Skin epidermis (tissue), 12 donors: ENCODE data around the gene TFDP3.

Experiments
- H3K27ac ChIP-seq, 21 experiments: fragments of 200-600 bp; sonication (generic) in 11 of 21; one replicate each; pipeline ENCODE4 v1.5.0; 2020; ENCODE audit warnings: mild to moderate bottlenecking in 3 of 21, inconsistent platforms in 2 of 21, moderate library complexity in 2 of 21
- H3K4me3 ChIP-seq, 7 experiments: fragments of 200-600 bp; sonication (generic) in 2 of 7; one replicate each; pipeline ENCODE4 v1.5.0; 2020; ENCODE audit warnings: inconsistent platforms in 2 of 7, mild to moderate bottlenecking in 2 of 7, moderate library complexity in 1 of 7

TFDP3 gene

DNA sequence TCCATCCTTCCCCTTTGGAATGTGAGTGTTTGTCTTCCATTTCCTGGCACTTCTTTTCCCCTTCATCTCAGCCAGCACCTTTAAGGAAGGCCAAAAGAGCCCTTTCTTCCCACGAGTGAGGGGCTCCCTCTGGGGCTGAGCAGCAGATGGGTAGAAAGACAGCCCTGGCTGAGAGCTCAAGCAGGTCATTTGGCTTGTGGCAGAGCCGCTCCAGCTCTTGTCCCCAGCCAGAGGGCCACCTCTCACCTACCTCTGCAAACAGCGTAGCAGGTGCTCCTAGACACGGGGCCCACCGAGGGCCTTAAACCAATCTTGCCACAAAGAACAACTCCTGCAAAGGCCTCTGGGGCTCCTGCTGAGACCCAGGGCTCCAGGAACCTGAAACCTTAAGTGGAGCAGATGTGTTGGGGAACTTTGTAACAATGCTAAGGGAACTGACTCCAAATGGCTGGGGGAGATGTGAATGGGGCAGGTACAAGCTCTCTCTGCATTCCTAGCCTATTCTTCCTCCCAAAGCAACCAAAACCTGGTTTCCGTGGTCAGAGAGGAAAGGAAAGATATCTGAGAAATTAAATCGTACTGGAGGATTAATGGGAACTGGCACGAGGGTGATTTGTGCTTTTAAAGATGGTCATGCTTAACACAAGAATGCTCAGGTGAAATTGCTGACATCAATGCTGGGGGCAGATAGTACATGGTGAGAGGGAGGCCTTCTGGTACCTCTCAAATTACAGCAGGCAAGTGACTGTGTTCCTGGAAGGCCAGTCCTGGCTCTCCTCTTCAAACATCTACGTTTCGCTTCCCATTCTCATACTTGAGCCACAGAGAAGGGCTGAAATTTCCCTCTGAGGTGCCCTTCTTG, 27.0 kb downstream of the TFDP3 start:
- Histone ChIP-seq H3K4me3 (no peak overlapping the region), H3K27ac (no peak overlapping the region)

DNA sequence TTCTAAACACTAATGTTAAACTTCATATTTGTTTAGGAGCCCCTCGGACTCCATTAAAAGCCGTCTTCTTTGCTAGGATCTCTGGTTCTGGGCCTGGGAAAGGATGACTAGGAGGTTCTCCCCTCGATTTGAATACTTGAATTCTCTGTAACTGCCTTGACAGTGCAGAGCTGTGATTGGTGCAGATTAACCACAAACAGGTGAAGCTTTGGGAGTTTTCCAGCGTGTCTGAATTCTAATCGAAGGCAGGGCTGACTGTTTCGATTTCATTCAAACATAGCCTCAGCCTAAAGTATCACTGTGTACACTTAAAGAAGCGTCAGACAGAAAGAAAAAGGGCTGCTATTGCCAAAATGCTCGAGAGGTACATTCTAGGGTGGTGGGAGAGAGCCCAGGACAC, 29.0 kb downstream of the TFDP3 start:
- Histone ChIP-seq H3K27ac (no peak overlapping the region), H3K4me3 (no peak overlapping the region)

DNA sequence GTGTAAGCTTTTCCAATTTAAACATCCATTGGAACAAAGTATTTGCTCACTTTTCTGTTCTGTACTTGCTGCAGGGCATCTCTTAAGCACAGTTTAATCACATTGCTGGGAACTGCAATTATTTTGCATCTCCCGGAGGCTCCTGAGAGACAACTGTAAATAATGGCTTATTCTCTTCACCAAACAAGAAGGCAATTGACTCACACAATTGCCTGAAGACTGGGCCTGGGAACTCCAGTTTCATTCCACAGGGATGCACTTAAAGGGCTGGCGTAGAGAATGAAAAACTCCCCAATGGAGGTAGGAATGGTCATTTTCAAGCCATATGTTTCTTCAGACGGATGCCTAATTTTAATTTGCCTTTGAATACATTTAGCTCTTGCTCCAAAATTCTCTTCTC, 29.5 kb downstream of the TFDP3 start:
- Histone ChIP-seq H3K27ac (no peak overlapping the region), H3K4me3 (no peak overlapping the region)

DNA sequence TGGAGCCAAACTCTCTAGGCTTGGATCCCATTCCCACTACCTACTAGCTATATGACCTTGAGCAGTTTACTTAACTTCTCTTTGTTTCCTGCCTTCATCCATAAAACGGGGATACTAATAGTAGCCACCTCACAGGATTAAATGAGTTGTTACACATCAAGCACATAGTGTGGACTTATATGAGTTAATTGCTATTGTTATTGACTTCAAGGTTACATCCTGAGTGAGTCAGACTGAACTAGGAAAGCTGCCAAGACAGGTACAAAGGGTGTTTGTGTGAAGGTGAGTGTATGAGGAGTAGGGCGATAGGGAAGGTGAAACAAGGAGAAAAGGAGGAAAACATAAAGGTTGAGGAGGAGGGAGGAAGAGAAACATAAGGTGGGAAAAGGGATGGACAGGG, 32.2 kb downstream of the TFDP3 start:
- Histone ChIP-seq H3K4me3 (no peak overlapping the region), H3K27ac (no peak overlapping the region)

DNA sequence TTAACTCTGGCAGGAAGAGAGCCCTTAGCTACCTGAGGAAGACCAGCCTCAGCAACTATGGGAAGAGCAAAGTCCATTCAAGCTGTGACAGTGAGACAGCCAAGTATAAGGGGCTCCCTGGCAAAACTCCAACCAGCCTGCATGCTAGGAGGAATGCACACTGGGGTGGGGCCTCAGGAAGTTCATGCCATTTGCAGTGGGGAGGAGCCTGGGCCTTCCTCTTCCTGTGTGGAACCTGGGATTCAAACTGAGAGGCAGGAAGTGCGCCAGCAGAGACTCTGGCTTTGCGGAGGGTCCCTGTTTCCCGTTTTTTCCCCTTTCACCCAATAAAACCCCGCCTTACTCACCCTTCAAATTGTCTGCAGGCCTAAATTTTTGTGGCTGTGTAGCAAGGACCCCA, 33.0 kb downstream of the TFDP3 start:
- no peak overlapping the region for H3K27ac ChIP-seq
- no peak overlapping the region for H3K4me3 ChIP-seq

DNA sequence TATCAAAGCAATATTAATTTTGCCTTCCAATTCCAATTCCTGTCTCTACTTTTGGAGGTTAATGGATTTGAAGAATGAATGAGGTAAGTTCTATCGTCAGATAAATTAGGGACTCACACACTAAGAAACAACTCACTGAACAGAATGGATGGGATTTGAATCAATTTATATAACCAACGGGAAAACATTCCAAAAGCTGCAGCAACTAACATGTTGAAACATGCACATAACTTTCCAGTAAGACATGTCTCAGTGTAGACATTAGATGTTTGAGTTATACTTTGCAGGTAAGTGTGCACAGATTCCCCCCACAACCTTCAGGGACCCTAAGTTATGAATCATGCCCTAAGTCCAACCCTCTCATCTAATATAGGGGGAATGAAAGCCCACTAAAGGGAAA, 34.3 kb downstream of the TFDP3 start:
- H3K4me3 ChIP-seq = no peak overlapping the region

DNA sequence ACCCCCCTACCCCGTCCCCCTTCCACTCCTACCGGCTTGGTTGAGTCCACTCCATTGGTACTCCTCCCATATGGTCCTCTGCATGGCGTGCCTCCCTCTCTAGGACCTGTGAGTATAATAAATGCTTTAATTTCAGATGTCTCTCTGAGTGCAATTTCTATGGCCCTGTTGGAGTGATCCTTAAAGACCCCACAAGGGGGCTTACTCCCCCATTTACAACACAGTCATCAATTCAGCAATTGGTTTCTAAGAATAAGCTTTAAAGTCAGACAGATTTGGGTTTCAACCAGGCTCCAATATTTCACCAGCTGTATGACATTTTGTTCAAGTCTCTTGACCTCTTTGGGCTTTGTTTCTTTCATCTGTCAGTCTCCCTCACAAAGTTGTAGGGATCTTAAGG, 38.7 kb downstream of the TFDP3 start:
- Histone ChIP-seq H3K4me3 (no peak overlapping the region), H3K27ac (no peak overlapping the region)

More for the DNA sequence above, 34.3 kb downstream of the TFDP3 start:
- H3K27ac ChIP-seq = no peak overlapping the region

DNA sequence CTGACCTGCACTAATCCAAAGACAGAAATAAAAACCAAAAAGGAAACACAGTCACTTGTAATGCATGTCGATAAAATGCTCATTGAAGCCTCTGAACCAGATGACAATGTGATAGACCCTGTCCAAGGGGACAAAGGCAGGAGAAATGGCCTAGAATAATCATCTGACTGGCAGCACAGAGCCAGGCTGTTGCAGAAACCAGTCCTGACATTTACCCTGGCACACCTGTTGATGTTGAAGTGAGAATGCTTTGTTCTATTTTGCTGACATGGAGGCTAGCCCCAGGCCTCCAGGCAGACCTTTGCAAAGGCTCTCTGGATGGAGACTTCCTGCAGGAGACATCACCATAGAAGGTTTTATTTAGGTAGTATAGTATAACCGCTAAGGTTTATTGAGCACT, 41.0 kb downstream of the TFDP3 start:
- Histone ChIP-seq H3K4me3 (no peak overlapping the region), H3K27ac (no peak overlapping the region)

DNA sequence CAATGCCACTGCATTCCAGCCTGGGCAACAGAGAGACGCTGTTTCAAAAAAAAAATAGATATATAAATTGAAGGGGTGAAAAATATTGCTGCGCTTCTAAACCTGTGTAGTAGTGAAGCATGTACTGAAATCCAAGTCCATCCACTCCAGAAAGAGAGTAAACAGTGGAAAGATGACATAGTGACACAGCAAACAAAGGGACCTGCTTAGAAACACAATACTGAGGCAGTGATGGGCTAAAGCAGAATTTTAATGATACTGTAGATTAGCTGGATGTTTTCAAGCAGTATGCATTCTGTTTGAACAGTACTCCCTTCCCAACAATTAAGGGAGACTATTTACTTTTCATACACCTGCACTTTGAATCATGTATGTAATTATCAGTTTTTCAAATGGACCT, 42.5 kb downstream of the TFDP3 start:
- no peak overlapping the region for H3K27ac ChIP-seq

DNA sequence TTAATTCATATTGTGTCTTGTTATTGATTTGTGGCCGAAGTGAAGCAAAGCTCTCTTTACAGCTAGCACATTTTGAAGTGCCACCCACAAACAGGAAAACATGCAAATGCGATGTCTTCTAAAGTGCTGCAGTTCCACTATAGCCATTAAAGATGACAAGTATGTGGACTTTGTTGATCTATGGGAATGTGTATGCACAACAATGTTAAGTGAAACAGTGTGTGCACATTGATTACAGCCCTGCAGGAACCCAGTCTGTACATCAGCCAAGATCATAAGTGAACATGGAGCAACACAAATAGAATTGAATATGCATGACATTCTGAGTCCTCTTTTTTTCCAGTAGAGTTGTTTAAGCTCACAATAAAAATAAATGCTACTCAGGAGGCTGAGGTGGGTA, 43.0 kb downstream of the TFDP3 start:
- Histone ChIP-seq H3K4me3 (no peak overlapping the region), H3K27ac (no peak overlapping the region)

More for the DNA sequence above, 42.5 kb downstream of the TFDP3 start:
- H3K4me3 ChIP-seq = no peak overlapping the region

DNA sequence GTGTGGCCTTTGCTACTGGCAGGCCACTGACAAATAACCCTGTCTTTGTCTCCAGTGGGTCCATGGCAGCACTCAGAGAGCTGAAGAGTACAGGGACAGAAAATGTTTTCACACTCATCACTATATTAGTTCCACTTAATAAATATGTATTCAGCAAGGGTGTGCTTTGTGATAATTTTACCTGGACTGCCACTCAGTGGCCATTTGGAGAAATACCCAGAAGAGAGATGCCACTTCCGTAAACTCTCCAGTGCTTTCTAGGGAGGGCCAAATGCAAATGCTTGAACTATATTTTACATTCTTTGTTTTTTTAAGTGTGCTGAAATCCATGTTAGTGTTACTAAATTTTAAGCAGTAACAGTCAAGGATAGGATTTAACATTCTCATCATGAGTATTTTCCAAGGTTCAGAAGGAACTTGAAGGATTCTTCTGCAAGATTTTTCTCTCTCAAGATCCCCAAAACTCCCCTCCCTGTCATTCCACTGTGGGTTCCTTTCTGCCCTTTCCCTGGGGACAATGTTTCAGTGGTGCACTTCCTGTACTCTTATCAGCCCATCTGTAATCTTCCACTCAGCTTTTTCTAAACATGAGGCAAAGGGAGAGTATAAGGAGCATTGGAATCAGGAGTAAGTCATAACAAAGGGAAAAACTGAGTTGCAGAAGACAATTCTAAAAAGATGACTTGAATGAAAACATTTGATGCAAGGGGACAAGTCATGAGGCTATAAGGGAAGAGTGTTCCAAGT, 46.0 kb downstream of the TFDP3 start:
- Histone ChIP-seq H3K4me3 (no peak overlapping the region), H3K27ac (no peak overlapping the region)
